Fibroblast of villous mesenchyme (primary cell): ENCODE measurements around the gene DCDC2. TPM values are rescaled to one million over a fixed set of nuclear protein-coding genes. Genes with fewer than 3 reads are reported as not detected.

Source experiments
- DNase-seq: peaks from one replicate; pipeline ENCODE4 v3.0.0-alpha.2; 2010; ENCODE audit warnings: low read depth
- H3K4me3 ChIP-seq: 2 replicates; pipeline ENCODE4 v1.5.1; 2011; ENCODE audit warnings: low read depth, mild to moderate bottlenecking, low read length
- CTCF ChIP-seq: IDR thresholded peaks from 2 replicates; pipeline ENCODE4 v1.5.1; 2012; ENCODE audit warnings: low read depth, mild to moderate bottlenecking, low read length; ENCODE audit not compliant: insufficient read depth
- total RNA-seq: library from RNA; depleted of rRNA; stranded (reverse); fragments of >200 nt; gene quantifications from 2 replicates; pipeline ENCODE4 v1.2.3, GENCODE V29; 2012

Gene DCDC2
- total RNA-seq, 1 donor, result 0.43 TPM

- no peak overlapping the region for H3K4me3 ChIP-seq
- DNase-seq, result no peak
- TF ChIP-seq CTCF, result no peak
Observed at GRCh38 chr6:24334285-24334684, 23.6 kb downstream of the DCDC2 start.

GRCh38 chr6:24332317-24332716 lies 25.5 kb downstream of the DCDC2 start:
- H3K4me3 ChIP-seq, result no peak overlapping the region
- peak; percentile 40 for DNase-seq
- no peak for TF ChIP-seq CTCF

GRCh38 chr6:24330137-24330732 lies 27.6 kb downstream of the DCDC2 start:
- H3K4me3 ChIP-seq, result no peak overlapping the region
- TF ChIP-seq CTCF, result no peak
- peak; percentile 28 for DNase-seq

DNA sequence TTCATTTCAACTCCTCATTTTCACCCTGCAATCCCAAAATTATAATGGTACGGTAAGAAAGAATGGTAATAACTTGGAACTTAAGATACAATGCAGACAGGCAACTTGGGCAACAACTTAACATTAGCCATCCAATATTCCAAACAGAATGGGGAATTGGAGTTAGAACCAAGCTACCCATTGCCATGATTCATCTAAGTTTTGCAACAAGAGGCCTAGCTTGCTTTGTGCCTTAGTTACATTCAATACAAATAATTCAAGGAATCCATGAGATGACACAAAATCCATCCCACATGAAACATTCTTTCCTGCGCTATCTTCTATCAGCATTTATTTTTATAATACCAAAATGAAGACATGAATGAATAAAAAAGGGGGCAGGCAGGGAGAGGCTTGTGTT lies 28.4 kb downstream of the DCDC2 start:
- H3K4me3 ChIP-seq, result no peak overlapping the region
- no peak for DNase-seq
- TF ChIP-seq CTCF, result no peak

DNA sequence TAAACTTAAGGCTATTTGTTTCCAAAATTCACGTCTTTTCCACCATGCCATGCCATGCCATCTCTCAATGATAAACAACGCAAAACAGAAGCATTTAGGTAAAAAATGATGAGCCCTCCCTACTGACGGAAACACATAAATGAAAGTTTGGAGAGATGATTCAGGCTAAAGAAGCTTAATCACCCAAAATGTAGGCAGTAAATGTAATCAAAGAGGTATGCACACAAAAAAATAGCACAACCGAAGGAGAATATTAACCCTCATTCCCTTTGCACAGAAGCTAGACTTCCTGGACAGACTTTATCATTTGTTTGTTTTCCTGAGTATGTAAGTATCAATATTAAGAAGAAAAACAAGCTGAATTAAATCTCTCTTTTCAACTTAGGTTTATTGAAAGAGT lies 28.8 kb downstream of the DCDC2 start:
- DNase-seq, result no peak
- TF ChIP-seq CTCF, result no peak
- H3K4me3 ChIP-seq, result no peak overlapping the region

DNA sequence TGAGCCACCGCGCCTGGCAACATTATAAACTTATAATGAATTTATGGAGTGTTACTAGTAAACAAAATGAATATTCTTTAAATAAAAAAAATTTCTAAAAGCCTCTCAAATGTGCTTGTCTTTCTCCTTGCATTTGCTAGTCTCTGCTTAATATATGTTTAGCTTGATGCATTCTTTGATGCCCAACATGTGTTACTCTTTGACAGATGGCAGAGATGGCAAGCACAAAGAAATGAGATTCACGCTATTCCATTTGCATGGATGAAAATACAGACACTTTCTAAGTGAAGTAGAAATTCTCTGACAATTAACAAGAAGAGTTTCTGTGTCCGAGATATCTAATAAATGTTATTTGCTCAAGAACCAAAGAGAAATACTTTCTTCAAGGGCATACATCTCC lies 30.1 kb downstream of the DCDC2 start:
- no peak overlapping the region for H3K4me3 ChIP-seq
- no peak for DNase-seq
- TF ChIP-seq CTCF, result no peak

DNA sequence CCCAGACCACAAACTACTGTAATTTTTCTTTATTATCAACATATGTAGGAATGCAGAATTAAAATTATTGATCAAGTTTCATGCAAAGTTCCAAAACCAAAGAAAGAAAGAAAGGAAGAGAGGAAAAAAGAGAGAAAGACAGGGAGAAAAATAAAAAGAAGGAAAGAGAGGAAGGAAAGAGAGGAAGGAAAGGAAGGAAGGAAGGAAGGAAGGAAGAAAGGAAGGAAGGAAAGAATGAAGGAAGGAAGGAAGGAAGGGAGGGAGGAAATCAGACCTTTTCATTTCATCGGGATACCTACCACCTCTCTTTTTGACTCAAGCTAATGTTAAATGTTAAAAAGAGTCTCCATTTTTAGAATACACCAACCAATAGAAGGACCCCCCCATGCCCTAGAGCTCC lies 31.9 kb downstream of the DCDC2 start:
- no peak for TF ChIP-seq CTCF
- no peak for DNase-seq
- no peak overlapping the region for H3K4me3 ChIP-seq
